Measurements from ENCODE around the gene HGFAC. TPM values are rescaled to one million over a fixed set of nuclear protein-coding genes. Genes with fewer than 3 reads are reported as not detected.

HGFAC gene
- polyA plus RNA-seq, 1 donor from 2014 or later = 16.2 TPM

DNA sequence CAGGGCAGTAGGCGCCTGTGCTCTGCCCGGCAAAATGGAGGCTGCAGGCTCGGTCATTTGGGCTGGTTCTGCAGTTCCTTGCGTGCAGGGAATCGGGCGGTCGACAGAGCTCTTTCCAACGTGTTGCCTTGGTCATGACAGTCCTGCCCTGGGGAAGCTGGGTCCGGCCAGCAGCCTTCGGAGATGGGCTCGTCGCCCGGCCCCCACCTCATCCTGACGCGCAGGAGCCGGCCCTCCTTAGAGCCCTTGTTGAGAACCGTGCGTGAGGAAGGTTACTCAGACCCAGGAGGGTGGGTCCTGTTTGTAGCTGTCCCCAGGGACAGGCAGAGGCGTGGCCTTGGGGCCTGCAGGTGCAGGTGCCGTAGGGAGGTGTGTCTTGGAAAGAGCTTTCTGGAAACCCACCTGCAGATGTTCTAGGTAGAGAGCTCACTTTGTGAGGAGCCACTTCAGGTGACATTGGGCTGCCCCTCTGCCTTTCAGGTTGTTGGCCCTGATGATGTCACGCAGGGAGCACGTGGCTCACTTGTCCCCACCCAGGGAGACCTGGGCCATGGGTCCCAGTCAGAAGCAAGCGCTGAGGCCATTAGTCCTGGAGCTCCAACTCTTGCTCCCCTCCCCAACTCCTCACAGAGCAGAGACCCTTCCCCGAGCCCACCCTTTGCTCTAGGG is 15.2 kb upstream of the HGFAC start:
- Histone ChIP-seq H3K36me3 (ENCODE audit: insufficient read depth, low read length) (no peaks in the 10 kb centered on the region), H3K27ac (ENCODE audit: low read length) (no peak overlapping the region), H3K9me2 (ENCODE audit: insufficient read depth, low read length) (no peaks in the 10 kb centered on the region), H2AFZ (ENCODE audit: low read depth, low read length) (no peak overlapping the region), H3K79me2 (replicated peaks; ENCODE audit: insufficient read depth, low read length) (no peaks in the 10 kb centered on the region), H3K9ac (ENCODE audit: low read length) (no peak overlapping the region), H3K4me2 (ENCODE audit: low read length) (no peak overlapping the region), H3K27me3 (ENCODE audit: insufficient read depth, low read depth, low read length) (no peaks in the 10 kb centered on the region), H4K20me1 (ENCODE audit: insufficient read depth) (no peaks in the 10 kb centered on the region), H3K9me3 (ENCODE audit: low read length) (no peaks in the 10 kb centered on the region), H3F3A (ENCODE audit: insufficient read depth, low read length, poor library complexity, severe bottlenecking) (no peaks in the 10 kb centered on the region), H3K4me3 (ENCODE audit: low read length) (no peak overlapping the region)
- TF ChIP-seq TAF1 (IDR thresholded peaks at IDR 0.05; ENCODE audit: low read depth) (no peak), POLR2AphosphoS5 (IDR thresholded peaks at IDR 0.05) (no peak)

DNA sequence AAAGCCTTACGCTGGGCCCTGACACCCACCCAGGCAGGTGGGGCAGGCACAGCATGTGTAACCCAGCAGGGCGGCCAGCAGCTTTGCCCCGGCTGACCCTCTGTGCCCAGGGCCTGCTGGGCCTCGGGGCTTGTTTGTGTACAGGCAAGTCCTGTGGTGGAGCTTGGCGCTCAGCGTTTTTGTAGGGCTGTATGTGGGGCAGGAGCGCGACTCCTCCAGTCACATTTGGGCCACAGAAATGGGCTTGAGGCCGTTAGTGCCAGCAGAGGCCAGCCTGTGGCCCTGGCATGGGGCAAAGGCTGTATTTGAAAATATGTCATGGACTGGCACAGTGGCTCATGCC is 14.7 kb upstream of the HGFAC start:
- no peak for TF ChIP-seq MXI1 (conservative IDR thresholded peaks at IDR 0.05; ENCODE audit: poor library complexity, severe bottlenecking)
- TF ChIP-seq EP300 (conservative IDR thresholded peaks at IDR 0.05; ENCODE audit: poor library complexity, severe bottlenecking) = no peak
- TF ChIP-seq, protein P1, sequence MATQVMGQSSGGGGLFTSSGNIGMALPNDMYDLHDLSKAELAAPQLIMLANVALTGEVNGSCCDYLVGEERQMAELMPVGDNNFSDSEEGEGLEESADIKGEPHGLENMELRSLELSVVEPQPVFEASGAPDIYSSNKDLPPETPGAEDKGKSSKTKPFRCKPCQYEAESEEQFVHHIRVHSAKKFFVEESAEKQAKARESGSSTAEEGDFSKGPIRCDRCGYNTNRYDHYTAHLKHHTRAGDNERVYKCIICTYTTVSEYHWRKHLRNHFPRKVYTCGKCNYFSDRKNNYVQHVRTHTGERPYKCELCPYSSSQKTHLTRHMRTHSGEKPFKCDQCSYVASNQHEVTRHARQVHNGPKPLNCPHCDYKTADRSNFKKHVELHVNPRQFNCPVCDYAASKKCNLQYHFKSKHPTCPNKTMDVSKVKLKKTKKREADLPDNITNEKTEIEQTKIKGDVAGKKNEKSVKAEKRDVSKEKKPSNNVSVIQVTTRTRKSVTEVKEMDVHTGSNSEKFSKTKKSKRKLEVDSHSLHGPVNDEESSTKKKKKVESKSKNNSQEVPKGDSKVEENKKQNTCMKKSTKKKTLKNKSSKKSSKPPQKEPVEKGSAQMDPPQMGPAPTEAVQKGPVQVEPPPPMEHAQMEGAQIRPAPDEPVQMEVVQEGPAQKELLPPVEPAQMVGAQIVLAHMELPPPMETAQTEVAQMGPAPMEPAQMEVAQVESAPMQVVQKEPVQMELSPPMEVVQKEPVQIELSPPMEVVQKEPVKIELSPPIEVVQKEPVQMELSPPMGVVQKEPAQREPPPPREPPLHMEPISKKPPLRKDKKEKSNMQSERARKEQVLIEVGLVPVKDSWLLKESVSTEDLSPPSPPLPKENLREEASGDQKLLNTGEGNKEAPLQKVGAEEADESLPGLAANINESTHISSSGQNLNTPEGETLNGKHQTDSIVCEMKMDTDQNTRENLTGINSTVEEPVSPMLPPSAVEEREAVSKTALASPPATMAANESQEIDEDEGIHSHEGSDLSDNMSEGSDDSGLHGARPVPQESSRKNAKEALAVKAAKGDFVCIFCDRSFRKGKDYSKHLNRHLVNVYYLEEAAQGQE (IDR thresholded peaks at IDR 0.05; ENCODE audit: borderline replicate concordance) = no peak
- TF ChIP-seq, protein P2, sequence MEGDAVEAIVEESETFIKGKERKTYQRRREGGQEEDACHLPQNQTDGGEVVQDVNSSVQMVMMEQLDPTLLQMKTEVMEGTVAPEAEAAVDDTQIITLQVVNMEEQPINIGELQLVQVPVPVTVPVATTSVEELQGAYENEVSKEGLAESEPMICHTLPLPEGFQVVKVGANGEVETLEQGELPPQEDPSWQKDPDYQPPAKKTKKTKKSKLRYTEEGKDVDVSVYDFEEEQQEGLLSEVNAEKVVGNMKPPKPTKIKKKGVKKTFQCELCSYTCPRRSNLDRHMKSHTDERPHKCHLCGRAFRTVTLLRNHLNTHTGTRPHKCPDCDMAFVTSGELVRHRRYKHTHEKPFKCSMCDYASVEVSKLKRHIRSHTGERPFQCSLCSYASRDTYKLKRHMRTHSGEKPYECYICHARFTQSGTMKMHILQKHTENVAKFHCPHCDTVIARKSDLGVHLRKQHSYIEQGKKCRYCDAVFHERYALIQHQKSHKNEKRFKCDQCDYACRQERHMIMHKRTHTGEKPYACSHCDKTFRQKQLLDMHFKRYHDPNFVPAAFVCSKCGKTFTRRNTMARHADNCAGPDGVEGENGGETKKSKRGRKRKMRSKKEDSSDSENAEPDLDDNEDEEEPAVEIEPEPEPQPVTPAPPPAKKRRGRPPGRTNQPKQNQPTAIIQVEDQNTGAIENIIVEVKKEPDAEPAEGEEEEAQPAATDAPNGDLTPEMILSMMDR (IDR thresholded peaks at IDR 0.05; ENCODE audit: poor library complexity, severe bottlenecking) = no peak
- no peak for TF ChIP-seq POLR2AphosphoS5 (IDR thresholded peaks at IDR 0.05)
- TF ChIP-seq TAF1 (IDR thresholded peaks at IDR 0.05; ENCODE audit: low read depth) = no peak
- TF ChIP-seq EZH2 (IDR thresholded peaks at IDR 0.05; ENCODE audit: borderline replicate concordance, insufficient read depth, low read length, poor library complexity, severe bottlenecking) = no peak
- no peak for TF ChIP-seq RAD21 (conservative IDR thresholded peaks at IDR 0.05)
- no peak for TF ChIP-seq SMC3 (conservative IDR thresholded peaks at IDR 0.05; ENCODE audit: poor library complexity)
- Histone ChIP-seq H3K36me3 (ENCODE audit: insufficient read depth, low read length) (no peaks in the 10 kb centered on the region), H3F3A (ENCODE audit: insufficient read depth, low read length, poor library complexity, severe bottlenecking) (no peaks in the 10 kb centered on the region), H3K27ac (ENCODE audit: low read length) (no peak overlapping the region), H3K9ac (ENCODE audit: low read length) (no peak overlapping the region), H4K20me1 (ENCODE audit: insufficient read depth) (no peaks in the 10 kb centered on the region), H3K4me3 (ENCODE audit: low read length) (no peak overlapping the region), H2AFZ (ENCODE audit: low read depth, low read length) (no peak overlapping the region), H3K9me3 (ENCODE audit: low read length) (no peaks in the 10 kb centered on the region), H3K4me2 (ENCODE audit: low read length) (no peak overlapping the region), H3K79me2 (replicated peaks; ENCODE audit: insufficient read depth, low read length) (no peaks in the 10 kb centered on the region), H3K9me2 (ENCODE audit: insufficient read depth, low read length) (no peaks in the 10 kb centered on the region), H3K27me3 (ENCODE audit: insufficient read depth, low read depth, low read length) (no peaks in the 10 kb centered on the region)

Data from neural cell (in vitro differentiated cells).